Astrocyte (in vitro differentiated cells and primary cell): Measurements from ENCODE around the gene KCNH2. TPM values are rescaled to one million over a fixed set of nuclear protein-coding genes. Genes with fewer than 3 reads are reported as not detected.

Experiments
- DNase-seq: peaks from one replicate; pipeline ENCODE4 v3.0.0-alpha.2; 2010; ENCODE audit warnings: low read depth
- FAIRE-seq: peaks from 2 replicates; lab custom pipeline; 2011; peaks lifted over from hg19 to GRCh38; lab: Jason Lieb, UNC
- H2AFZ ChIP-seq: 2 replicates; pipeline ENCODE4 v1.6.0; 2012; ENCODE audit warnings: low read depth, low read length, inconsistent platforms
- H3K27ac ChIP-seq: 2 replicates; pipeline ENCODE4 v1.5.1; 2011; ENCODE audit warnings: low read depth, low read length, inconsistent platforms
- H3K27me3 ChIP-seq: 2 replicates; pipeline ENCODE4 v1.6.0; 2011; ENCODE audit warnings: low read length, inconsistent platforms; ENCODE audit not compliant: insufficient read depth
- H3K36me3 ChIP-seq: 2 replicates; pipeline ENCODE4 v1.5.1; 2011; ENCODE audit warnings: low read length, inconsistent platforms; ENCODE audit not compliant: insufficient read depth
- H3K4me1 ChIP-seq: 2 replicates; pipeline ENCODE4 v1.5.1; 2011; ENCODE audit warnings: low read length, inconsistent platforms; ENCODE audit not compliant: insufficient read depth
- H3K4me2 ChIP-seq: 2 replicates; pipeline ENCODE4 v1.6.0; 2012; ENCODE audit warnings: low read length, inconsistent platforms
- H3K4me3 ChIP-seq: 2 replicates; pipeline ENCODE4 v1.5.1; 2011; ENCODE audit warnings: low read depth, mild to moderate bottlenecking, low read length, inconsistent platforms; ENCODE audit not compliant: insufficient read depth
- H3K79me2 ChIP-seq: 2 replicates; pipeline ENCODE4 v1.6.0; 2012; ENCODE audit warnings: mild to moderate bottlenecking, low read length, inconsistent platforms; ENCODE audit not compliant: insufficient read depth
- H3K9ac ChIP-seq: 2 replicates; pipeline ENCODE4 v1.6.0; 2012; ENCODE audit warnings: mild to moderate bottlenecking, low read length, inconsistent platforms
- H3K9me3 ChIP-seq: 2 replicates; pipeline ENCODE4 v1.5.1; 2012; ENCODE audit warnings: low read depth, mild to moderate bottlenecking, low read length, inconsistent platforms; ENCODE audit not compliant: insufficient read depth
- H4K20me1 ChIP-seq: 2 replicates; pipeline ENCODE4 v1.6.0; 2012; ENCODE audit warnings: low read length, inconsistent platforms; ENCODE audit not compliant: insufficient read depth
- H3K27ac Mint-ChIP-seq: one replicate; pipeline ENCODE4 v1.8.0; 2021; ENCODE audit warnings: mild to moderate bottlenecking, mixed read lengths; ENCODE audit not compliant: unreplicated experiment
- H3K27me3 Mint-ChIP-seq: one replicate; pipeline ENCODE4 v1.8.0; 2021; ENCODE audit warnings: low read depth, mixed read lengths; ENCODE audit not compliant: unreplicated experiment
- H3K36me3 Mint-ChIP-seq: one replicate; pipeline ENCODE4 v1.8.0; 2021; ENCODE audit warnings: low read depth, mixed read lengths; ENCODE audit not compliant: unreplicated experiment
- H3K4me1 Mint-ChIP-seq: one replicate; pipeline ENCODE4 v1.8.0; 2021; ENCODE audit warnings: low read depth, mixed read lengths; ENCODE audit not compliant: unreplicated experiment
- H3K4me3 Mint-ChIP-seq: one replicate; pipeline ENCODE4 v1.8.0; 2021; ENCODE audit warnings: mild to moderate bottlenecking, moderate library complexity, mixed read lengths; ENCODE audit not compliant: unreplicated experiment
- H3K9me3 Mint-ChIP-seq: one replicate; pipeline ENCODE4 v1.8.0; 2021; ENCODE audit warnings: mild to moderate bottlenecking, mixed read lengths; ENCODE audit not compliant: unreplicated experiment
- EZH2 ChIP-seq: IDR thresholded peaks from 2 replicates; pipeline ENCODE4 v1.6.1; 2012; ENCODE audit warnings: mild to moderate bottlenecking, low read length, inconsistent platforms; ENCODE audit not compliant: insufficient read depth
- total RNA-seq: library from RNA; stranded (reverse); gene quantifications from 2 replicates; pipeline ENCODE4 v1.2.1, GENCODE V29; 2021
- TF ChIP-seq, protein P1 (sequence below): IDR thresholded peaks from 2 replicates; pipeline ENCODE4 v1.5.1; 2011; ENCODE audit warnings: low read depth, mild to moderate bottlenecking, inconsistent platforms, low read length, moderate library complexity; ENCODE audit not compliant: insufficient read depth

The KCNH2 gene
- total RNA-seq, 1 donor from 2014 or later = 4.6 TPM

- peaks cover 31% of the 10 kb centered on the region for H3K27me3 ChIP-seq
- H3K79me2 ChIP-seq = no peaks in the 10 kb centered on the region
- Mint-ChIP-seq H3K27me3 (peaks cover 57% of the 10 kb centered on the region), H3K9me3 (peaks cover 2% of the 10 kb centered on the region), H3K4me1 (peaks cover 11% of the 10 kb centered on the region), H3K36me3 (peaks cover 12% of the 10 kb centered on the region), H3K27ac (no peak overlapping the region), H3K4me3 (no peak overlapping the region)
- peaks cover 20% of the 10 kb centered on the region for H3K4me1 ChIP-seq
- no peak overlapping the region for H3K4me3 ChIP-seq
- H3K9ac ChIP-seq = no peak overlapping the region
- no peak overlapping the region for H2AFZ ChIP-seq
- no peaks in the 10 kb centered on the region for H3K9me3 ChIP-seq
- no peaks in the 10 kb centered on the region for H3K36me3 ChIP-seq
- no peaks in the 10 kb centered on the region for H4K20me1 ChIP-seq
- no peak overlapping the region for H3K27ac ChIP-seq
- DNase-seq (no peak), FAIRE-seq (no peak)
- TF ChIP-seq EZH2 = no peak
- TF ChIP-seq, protein P1, sequence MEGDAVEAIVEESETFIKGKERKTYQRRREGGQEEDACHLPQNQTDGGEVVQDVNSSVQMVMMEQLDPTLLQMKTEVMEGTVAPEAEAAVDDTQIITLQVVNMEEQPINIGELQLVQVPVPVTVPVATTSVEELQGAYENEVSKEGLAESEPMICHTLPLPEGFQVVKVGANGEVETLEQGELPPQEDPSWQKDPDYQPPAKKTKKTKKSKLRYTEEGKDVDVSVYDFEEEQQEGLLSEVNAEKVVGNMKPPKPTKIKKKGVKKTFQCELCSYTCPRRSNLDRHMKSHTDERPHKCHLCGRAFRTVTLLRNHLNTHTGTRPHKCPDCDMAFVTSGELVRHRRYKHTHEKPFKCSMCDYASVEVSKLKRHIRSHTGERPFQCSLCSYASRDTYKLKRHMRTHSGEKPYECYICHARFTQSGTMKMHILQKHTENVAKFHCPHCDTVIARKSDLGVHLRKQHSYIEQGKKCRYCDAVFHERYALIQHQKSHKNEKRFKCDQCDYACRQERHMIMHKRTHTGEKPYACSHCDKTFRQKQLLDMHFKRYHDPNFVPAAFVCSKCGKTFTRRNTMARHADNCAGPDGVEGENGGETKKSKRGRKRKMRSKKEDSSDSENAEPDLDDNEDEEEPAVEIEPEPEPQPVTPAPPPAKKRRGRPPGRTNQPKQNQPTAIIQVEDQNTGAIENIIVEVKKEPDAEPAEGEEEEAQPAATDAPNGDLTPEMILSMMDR = no peak
- H3K4me2 ChIP-seq = no peak overlapping the region
Measured at GRCh38 chr7:151015967-151016366, 37.8 kb upstream of the KCNH2 start.

GRCh38 chr7:151014950-151015349 lies 36.8 kb upstream of the KCNH2 start:
- no peaks in the 10 kb centered on the region for H3K79me2 ChIP-seq
- no peak overlapping the region for H3K9ac ChIP-seq
- Mint-ChIP-seq H3K9me3 (peaks cover 2% of the 10 kb centered on the region), H3K27me3 (peaks cover 55% of the 10 kb centered on the region), H3K27ac (no peak overlapping the region), H3K4me1 (peaks cover 15% of the 10 kb centered on the region), H3K36me3 (peaks cover 12% of the 10 kb centered on the region), H3K4me3 (no peak overlapping the region)
- H3K4me2 ChIP-seq = no peak overlapping the region
- no peaks in the 10 kb centered on the region for H3K9me3 ChIP-seq
- peaks cover 25% of the 10 kb centered on the region for H3K4me1 ChIP-seq
- H3K4me3 ChIP-seq = no peak overlapping the region
- FAIRE-seq = no peak
- H2AFZ ChIP-seq = no peak overlapping the region
- no peak for DNase-seq
- H3K36me3 ChIP-seq = no peaks in the 10 kb centered on the region
- no peaks in the 10 kb centered on the region for H4K20me1 ChIP-seq
- peaks cover 21% of the 10 kb centered on the region for H3K27me3 ChIP-seq
- H3K27ac ChIP-seq = no peak overlapping the region
- TF ChIP-seq EZH2 = no peak
- TF ChIP-seq, protein P1 = no peak

DNA sequence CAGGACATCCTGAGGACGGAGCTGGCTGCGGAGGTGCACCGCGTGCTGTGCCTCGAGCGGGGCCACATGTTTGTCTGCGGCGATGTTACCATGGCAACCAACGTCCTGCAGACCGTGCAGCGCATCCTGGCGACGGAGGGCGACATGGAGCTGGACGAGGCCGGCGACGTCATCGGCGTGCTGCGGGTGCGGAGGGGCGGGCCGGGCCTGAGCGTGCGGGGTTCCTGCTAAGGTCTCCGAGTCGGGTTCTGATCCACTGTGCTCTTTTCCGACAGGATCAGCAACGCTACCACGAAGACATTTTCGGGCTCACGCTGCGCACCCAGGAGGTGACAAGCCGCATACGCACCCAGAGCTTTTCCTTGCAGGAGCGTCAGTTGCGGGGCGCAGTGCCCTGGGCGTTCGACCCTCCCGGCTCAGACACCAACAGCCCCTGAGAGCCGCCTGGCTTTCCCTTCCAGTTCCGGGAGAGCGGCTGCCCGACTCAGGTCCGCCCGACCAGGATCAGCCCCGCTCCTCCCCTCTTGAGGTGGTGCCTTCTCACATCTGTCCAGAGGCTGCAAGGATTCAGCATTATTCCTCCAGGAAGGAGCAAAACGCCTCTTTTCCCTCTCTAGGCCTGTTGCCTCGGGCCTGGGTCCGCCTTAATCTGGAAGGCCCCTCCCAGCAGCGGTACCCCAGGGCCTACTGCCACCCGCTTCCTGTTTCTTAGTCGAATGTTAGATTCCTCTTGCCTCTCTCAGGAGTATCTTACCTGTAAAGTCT lies 35.8 kb upstream of the KCNH2 start:
- H3K9ac ChIP-seq = peak overlapping the region; percentile 53
- DNase-seq = peak; percentile 44

More for the DNA sequence above, 35.8 kb upstream of the KCNH2 start:
- Mint-ChIP-seq H3K27ac (no peak overlapping the region), H3K36me3 (peaks cover 12% of the 10 kb centered on the region), H3K9me3 (peaks cover 2% of the 10 kb centered on the region), H3K4me1 (peaks cover 15% of the 10 kb centered on the region), H3K4me3 (no peak overlapping the region), H3K27me3 (peaks cover 47% of the 10 kb centered on the region)
- no peaks in the 10 kb centered on the region for H3K9me3 ChIP-seq
- TF ChIP-seq EZH2 = peak; percentile 65
- TF ChIP-seq, protein P1 = no peak
- H3K4me2 ChIP-seq = peak overlapping the region; percentile 86
- H4K20me1 ChIP-seq = no peaks in the 10 kb centered on the region
- H3K4me1 ChIP-seq = peaks cover 22% of the 10 kb centered on the region
- no peaks in the 10 kb centered on the region for H3K36me3 ChIP-seq
- peak overlapping the region; percentile 94 for H2AFZ ChIP-seq
- peaks cover 14% of the 10 kb centered on the region for H3K27me3 ChIP-seq
- no peak for FAIRE-seq
- H3K4me3 ChIP-seq = peak overlapping the region; percentile 55
- no peak overlapping the region for H3K27ac ChIP-seq
- H3K79me2 ChIP-seq = no peaks in the 10 kb centered on the region
